ENCODE results near the gene CLK2. TPM values are rescaled to one million over a fixed set of nuclear protein-coding genes. Genes with fewer than 3 reads are reported as not detected.
"Not testable (repeated sequence)": the region's sequence is repeated elsewhere in the genome, so short reads cannot be mapped to it uniquely, and the experiment has no call there.

The CLK2 gene
- total RNA-seq, 2 donors from 2014 or later = 31.7 to 66.4 TPM

- H3K36me3 ChIP-seq = no peaks in the 10 kb centered on the region
- no peak for TF ChIP-seq CTCF (IDR thresholded peaks at IDR 0.05)
- no peak for DNase-seq
- intact Hi-C loops (cut with DNase I) = loop anchor here (2.0 to 5.0 kb wide), 2 partner anchors 71 to 341 kb away; partner anchors contain the start of gene RUSC1
- peaks cover 12% of the 10 kb centered on the region for H3K4me1 ChIP-seq
- no peaks in the 10 kb centered on the region for H3K9me3 ChIP-seq
- no peak overlapping the region for H3K9ac ChIP-seq (ENCODE audit: low read depth in 2 of 2, low read length in 2 of 2)
- H3K27ac ChIP-seq = no peak overlapping the region
- H3K27me3 ChIP-seq = no peaks in the 10 kb centered on the region
- H3K4me3 ChIP-seq = no peak overlapping the region
Observed at GRCh38 chr1:155251566-155251965, 21.7 kb downstream of the CLK2 start.

- TF ChIP-seq CTCF (IDR thresholded peaks at IDR 0.05) = peak; percentile 100
- DNase-seq = peak; percentile 95
- intact Hi-C loops (cut with DNase I) = loop anchor here (2.0 to 5.0 kb wide), 2 partner anchors 71 to 342 kb away; partner anchors contain the start of gene RUSC1
- peak overlapping the region; percentile 23 for H3K4me3 ChIP-seq
- H3K9me3 ChIP-seq = no peaks in the 10 kb centered on the region
- H3K4me1 ChIP-seq = peaks cover 12% of the 10 kb centered on the region
- no peak overlapping the region for H3K27ac ChIP-seq
- peak overlapping the region; percentile 61 to 76 for H3K9ac ChIP-seq (ENCODE audit: low read depth in 2 of 2, low read length in 2 of 2)
- H3K36me3 ChIP-seq = no peaks in the 10 kb centered on the region
- H3K27me3 ChIP-seq = no peaks in the 10 kb centered on the region
Observed at GRCh38 chr1:155250633-155251449, 22.5 kb downstream of the CLK2 start.

- Histone ChIP-seq H3K9ac (ENCODE audit: low read depth in 2 of 2, low read length in 2 of 2) (peak overlapping the region; percentile 61 to 76), H3K36me3 (no peaks in the 10 kb centered on the region), H3K4me3 (peak overlapping the region; percentile 23), H3K27ac (no peak overlapping the region), H3K4me1 (peaks cover 12% of the 10 kb centered on the region), H3K9me3 (no peaks in the 10 kb centered on the region), H3K27me3 (no peaks in the 10 kb centered on the region)
- DNase-seq = no peak
- intact Hi-C loops (cut with DNase I) = loop anchor here (2.0 to 5.0 kb wide), 2 partner anchors 72 to 343 kb away; partner anchors contain the start of gene RUSC1
- TF ChIP-seq CTCF (IDR thresholded peaks at IDR 0.05) = no peak
Observed at GRCh38 chr1:155250246-155250632, 23.1 kb downstream of the CLK2 start.

- Histone ChIP-seq H3K27ac (no peak overlapping the region), H3K4me1 (peaks cover 3% of the 10 kb centered on the region), H3K36me3 (no peaks in the 10 kb centered on the region), H3K27me3 (no peaks in the 10 kb centered on the region), H3K9ac (ENCODE audit: low read depth in 2 of 2, low read length in 2 of 2) (no peak overlapping the region), H3K4me3 (no peak overlapping the region), H3K9me3 (no peaks in the 10 kb centered on the region)
- no peak for DNase-seq
- no peak for TF ChIP-seq CTCF (IDR thresholded peaks at IDR 0.05)
- intact Hi-C loops (cut with DNase I) = no loop called here
Observed at GRCh38 chr1:155247667-155248553, 25.4 kb downstream of the CLK2 start.

- H3K9ac ChIP-seq (ENCODE audit: low read depth in 2 of 2, low read length in 2 of 2); intact Hi-C loops (cut with DNase I); H3K4me1 ChIP-seq; H3K27me3 ChIP-seq; H3K4me3 ChIP-seq; H3K9me3 ChIP-seq; DNase-seq; H3K27ac ChIP-seq; H3K36me3 ChIP-seq: not testable (repeated sequence)
Observed at GRCh38 chr1:155246796-155247195, 26.5 kb downstream of the CLK2 start.
